Urothelium cell line (cell line): ENCODE measurements around the gene ZNF154.

ENCODE experiments used
- DNase-seq: peaks from one replicate; pipeline ENCODE4 v3.0.0; 2011; ENCODE audit warnings: low spot score, mixed read lengths
- FAIRE-seq: peaks from 2 replicates; lab custom pipeline; 2011; peaks lifted over from hg19 to GRCh38; lab: Jason Lieb, UNC

Gene ZNF154

DNA sequence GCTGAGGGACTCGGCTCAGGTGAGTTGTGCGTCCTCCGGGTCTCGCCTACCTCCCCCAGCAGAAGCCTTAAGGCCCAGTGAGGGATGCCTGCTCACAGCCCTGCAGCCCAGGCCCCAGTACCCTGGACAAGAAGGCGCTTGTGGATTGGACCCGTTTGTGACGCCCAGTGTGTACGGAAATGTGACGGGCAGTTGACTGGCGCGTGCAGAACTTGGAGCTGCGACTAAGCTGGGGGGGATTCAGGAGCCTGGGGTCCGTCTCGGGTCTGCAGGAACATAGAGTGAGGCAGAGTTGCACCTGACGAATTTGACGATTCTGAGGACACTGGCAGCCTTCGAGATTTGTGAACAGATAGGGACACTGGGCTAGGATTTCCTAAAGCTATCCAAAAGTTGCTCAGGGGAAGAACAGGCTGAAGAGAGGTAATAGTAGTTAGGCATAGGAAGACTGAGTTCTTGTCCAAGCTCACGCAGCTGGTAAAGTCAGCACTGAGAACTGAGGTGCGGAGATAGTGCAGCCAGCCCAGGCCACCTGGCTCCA is 26.7 kb downstream of the ZNF154 start:
- FAIRE-seq, result no peak
- no peak for DNase-seq

DNA sequence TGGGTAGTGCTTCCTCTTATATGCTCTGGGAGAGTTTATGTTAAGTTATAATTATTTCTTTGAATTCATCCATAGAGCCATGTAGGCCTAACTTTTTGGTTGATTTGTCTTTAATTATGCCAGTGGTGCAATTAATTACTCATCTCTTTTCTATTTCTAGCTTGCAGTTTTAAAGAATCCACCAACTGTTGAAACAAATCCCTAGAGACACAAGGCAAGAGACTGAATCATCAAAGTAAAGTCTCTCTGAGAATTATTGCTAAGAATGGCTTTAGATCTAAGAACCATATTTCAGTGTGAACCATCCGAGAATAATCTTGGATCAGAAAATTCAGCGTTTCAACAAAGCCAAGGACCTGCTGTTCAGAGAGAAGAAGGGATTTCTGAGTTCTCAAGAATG is 33.1 kb downstream of the ZNF154 start:
- FAIRE-seq, result no peak

DNA sequence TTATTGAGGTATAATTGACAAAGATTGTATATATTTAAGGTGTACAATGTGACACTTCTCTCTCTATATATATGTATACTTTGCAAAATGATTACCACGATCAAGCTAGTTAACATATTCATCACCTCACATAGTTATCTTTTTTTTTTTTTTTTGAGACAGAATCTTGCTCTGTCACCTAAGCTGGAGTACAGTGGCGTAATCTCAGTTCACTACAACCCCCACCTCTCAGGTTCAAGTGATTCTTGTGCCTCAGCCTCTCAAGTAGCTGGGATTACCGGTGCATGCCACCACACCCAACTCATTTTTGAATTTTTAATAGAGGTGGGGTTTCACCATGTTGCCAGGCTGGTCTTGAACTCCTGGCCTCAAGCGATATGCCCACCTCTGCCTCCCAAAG is 36.5 kb downstream of the ZNF154 start:
- FAIRE-seq (no peak), DNase-seq (no peak)

More for the DNA sequence above, 33.1 kb downstream of the ZNF154 start:
- DNase-seq, result no peak

DNA sequence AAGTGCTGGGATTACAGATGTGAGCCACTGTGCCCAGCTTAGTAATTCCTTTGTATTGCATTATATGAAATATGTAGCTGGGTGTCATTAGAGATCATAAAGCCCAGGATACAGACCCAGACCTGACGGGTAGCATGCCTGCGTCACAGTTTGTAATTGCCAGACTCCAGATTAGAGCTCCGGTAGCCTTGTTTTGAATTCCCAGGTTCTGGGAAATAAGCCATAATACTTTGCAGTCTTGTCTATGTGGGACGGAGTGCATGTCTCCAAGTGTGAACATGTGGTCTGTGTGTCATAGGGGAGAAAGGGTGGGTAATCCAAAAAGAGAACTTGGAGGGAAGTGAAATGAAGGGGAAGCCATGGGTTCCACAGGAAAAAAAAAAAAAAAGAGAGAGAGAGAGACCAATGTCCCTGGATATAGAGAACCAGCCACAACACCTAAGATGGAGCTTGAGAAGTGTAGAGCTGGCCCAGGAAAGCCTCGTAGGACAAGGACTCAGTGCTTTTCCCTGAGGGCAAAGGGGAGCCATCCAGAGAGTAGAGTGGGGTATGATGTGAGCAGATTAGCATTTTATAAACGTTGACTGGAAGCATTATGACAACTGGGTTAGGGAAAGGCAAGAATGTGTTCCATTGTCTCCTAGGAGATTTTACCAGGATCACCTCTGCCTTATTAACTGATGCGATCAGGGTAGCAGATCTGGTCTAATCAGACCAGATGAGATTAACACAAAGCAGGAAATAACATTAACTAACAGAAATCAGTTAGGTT is 37.7 kb downstream of the ZNF154 start:
- FAIRE-seq, result no peak
- DNase-seq, result no peak

DNA sequence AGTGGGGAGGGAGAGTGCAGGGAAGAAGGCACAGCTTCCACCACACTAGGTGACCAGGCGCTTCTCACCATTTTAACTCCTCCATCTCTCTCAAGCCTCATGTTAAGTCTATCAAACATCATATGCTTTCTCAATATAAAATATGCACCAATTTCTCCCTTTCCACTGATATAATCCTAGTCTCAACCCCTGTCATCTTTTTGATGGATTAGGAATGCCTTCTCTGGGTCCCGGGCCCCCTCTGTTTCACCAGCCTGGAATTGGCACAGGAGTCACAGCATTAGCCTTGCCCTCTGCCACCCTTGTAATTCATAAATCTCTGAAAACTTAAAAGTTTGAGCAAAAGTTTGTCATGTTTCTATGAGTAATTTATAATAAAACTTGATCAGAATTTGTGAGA is 40.4 kb downstream of the ZNF154 start, which contains the start of gene ZSCAN4:
TSS of gene ZSCAN4 (plus strand) at position 301 of the 400 bp plus-strand sequence. CDS start 7,211 bp downstream, outside the sequence.
- no peak for FAIRE-seq
- DNase-seq, result no peak

DNA sequence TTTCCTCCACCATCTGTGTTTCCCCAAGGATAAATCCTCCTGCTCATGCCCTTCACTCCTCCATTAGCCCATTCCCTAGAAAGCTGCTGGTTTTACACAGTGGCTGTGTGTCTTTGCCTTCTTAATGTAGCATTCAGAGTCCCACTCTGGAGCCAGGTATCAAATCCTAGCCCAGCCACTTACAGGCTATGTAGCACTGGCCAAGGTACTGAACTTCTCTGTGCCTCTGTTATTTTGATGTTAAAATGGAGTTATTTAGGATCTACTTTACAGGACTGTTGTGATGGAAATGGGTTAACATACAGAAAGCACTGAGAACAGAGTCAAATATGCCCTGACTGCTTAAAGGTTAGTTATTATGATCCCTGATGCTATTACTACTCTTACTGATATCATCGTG is 41.8 kb downstream of the ZNF154 start:
- DNase-seq (no peak), FAIRE-seq (no peak)

DNA sequence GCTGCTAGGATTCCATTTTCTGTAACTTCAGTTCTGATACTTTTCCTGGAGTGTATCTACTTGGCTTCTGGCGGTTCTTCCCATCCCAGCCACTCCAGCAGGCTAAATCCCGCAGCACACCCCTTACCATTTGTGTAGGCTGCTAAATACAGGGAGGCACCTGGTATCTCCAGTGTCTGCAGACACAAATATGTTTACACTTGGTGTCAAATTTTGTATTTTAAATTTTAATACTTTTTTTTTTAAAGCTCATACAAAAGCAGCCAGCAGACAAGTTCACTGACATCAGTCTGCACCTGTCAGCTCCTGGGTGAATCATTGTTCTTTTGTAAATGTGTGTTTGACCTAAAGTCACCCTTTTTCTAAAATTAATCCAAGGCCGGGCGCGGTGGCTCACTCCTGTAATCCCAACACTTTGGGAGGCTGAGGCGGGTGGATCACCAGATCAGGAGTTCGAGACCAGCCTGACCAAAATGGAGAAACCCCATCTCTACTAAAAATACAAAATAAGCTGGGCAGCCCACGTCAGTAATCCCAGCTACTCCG is 43.7 kb downstream of the ZNF154 start:
- no peak for FAIRE-seq
- DNase-seq, result no peak

DNA sequence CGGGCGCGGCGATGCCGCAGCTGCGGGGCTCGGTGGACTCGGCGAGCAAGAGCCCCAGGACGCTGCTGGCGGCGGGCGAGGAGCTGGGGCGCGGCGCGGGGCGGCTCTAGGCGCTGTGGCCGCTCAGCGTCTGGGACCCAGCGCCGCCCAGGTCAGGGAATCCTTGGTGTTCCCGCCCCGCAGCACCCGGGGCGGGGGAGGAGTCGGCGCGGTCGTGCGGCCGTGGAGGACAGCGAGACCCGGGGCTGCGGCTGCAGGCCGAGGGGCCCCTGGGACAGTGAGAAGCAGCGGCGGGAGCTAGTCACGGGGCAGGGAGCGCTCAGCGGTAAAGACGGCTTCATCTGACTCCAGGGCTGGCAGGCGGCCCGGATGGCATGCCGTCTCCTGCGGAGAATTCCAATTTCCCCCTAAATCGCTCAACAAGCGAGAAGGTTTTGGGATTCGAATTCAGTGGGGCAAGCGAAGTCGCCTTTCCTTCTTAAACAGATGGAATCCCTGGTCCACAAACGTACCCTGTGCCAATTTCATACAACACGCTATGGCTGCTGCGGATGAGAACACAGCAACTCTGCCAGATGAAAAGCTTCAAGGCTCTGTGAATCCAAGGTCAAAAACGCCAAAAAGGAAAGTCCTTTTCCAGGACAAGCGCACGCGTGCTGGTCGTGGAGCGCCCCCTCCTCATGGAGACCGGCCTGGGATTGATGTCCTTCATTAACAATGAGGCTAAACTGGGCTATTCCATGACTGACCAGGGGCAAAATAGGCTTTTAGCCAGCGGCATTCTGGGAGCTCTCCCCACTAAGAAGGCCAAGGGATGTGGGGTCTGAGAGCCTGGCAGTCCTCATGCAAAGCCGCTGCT is 44.5 kb downstream of the ZNF154 start:
- FAIRE-seq (no peak), DNase-seq (peak; percentile 68)

DNA sequence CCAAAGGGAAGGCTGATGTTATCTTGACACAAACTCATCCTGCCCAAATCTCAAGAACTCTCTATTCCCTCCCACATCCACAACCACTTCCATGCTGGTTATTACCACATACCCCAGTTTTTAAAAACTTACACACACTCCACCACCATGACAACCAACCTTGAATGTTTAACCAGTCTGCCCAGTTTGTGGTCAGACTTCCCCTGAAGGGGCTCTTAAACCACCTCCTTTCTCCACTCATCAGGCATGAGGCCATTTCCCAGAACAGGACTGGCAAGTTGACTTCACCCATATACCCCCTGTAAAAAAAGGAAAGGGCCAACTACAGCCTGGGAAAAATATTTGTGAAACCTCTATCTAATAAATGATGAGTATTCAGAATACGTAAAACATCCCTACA is 52.7 kb downstream of the ZNF154 start:
- no peak for FAIRE-seq
- no peak for DNase-seq

DNA sequence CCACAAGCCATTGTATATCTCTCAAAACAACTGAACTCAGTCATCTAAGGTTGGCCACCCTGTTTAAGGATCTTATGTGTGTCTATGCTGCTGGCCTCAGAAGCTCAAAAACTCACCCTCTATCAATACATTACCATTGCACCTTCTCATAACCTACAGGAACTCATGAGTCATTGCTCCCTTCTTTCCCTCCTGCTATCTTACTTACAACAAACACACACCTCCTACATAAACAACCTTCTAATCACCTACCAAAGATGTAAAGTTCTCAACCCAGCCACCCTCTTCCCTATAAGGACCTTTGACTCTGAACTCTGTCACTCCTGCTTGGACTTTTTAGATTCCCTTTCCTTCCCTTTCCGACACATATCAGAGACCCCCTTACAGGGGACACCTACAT is 53.6 kb downstream of the ZNF154 start:
- FAIRE-seq (no peak), DNase-seq (no peak)

DNA sequence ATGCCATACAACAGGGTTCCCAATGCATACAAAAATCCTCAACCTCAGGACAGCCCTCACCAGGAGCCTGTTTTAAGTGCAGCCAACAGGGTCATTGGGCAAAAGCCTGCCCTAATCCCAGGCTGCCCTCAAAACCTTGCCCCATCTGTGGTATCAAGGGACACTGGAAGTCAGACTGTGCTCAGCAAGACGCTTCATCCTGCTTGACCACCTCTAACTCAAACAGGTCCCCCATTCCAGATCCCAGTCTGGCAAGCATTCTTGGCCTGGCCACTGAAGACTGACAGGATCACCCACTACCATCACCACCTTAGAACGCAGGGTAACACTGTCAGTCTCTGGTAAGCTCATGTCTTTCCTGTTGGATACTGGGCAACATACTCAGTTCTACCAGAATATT is 55.3 kb downstream of the ZNF154 start:
- DNase-seq (no peak), FAIRE-seq (no peak)

DNA sequence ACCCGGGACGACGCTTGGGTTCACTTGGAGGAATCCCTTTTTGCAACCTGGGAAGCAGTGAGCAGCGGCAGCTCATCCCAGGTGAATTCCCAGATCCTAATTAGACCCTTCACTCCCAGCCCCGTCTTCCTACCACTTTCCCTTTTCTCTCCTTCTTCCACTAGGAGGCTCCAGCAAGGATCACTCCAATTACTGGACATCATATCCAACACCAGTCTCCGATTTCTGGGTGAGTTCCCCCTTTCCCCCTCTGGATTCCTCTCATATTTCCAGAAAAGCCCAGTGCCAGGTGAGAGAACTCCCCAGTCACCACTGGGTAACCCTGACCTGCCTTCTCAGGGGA is 57.4 kb downstream of the ZNF154 start:
- no peak for DNase-seq
- no peak for FAIRE-seq

DNA sequence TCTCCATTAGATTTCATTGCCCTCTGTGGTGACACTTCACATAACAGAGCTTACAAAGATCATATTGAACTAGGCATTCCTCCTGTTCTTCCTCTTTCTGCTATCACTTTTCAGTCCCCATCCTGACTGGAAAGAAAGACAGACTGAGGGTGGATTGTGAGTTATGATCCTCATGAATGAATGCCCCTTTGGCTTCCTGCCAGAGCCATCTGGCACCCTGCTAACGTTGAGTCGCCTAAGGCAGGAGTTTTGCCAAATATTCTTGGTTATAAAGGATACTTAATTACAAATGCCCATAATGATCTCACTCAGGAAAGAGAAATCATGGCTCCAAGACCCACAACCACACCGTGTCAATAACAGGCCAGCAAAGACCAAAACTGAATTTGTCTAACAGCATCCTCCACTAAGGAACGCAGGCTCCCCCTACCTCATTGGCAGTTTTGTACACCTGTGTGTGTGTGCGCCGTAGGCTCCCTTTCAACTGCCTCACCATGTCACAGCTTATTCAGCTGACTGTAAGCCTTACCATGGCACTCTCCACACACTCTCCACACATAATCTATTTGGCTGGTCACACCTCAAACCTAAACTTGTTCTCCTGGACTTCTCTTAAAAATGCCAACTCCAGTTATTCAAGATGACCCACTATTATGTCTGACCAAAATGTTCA is 60.5 kb downstream of the ZNF154 start:
- FAIRE-seq (no peak), DNase-seq (no peak)
